K562 (cell line): Measurements from ENCODE around the gene HNRNPD. TPM values are rescaled to one million over a fixed set of nuclear protein-coding genes. Genes with fewer than 3 reads are reported as not detected.
"Not testable (repeated sequence)": the region's sequence is repeated elsewhere in the genome, so short reads cannot be mapped to it uniquely, and the experiment has no call there.

ENCODE experiments used
- ATAC-seq: fragments of 200-7000 bp; cut with Tn5 transposase; 3 replicates; pipeline ENCODE4 v1.9.1; 2020; ENCODE audit warnings: moderate library complexity
- BruUV-seq: library from RNA; stranded (reverse); fragments of 400-500 nt; replicated peaks from 2 replicates; lab custom pipeline; 2021; lab: Mats Ljungman, UMichigan
- CTCF ChIA-PET: fragments of 300-600 bp; formaldehyde crosslinking; extraction: SDS; loops from one replicate; lab custom pipeline; 2021; ENCODE audit warnings: low intra/inter-chr PET ratio; lab: Yijun Ruan, JAX
- POLR2A ChIA-PET: fragments of 300-600, 350-650 bp; sonication (Branson Sonifier 250); formaldehyde crosslinking; extraction: SDS; loops from one replicate; lab custom pipeline; 2021; ENCODE audit warnings: antibody characterized with exemption, inconsistent platforms; lab: Yijun Ruan, JAX
- DNase-seq, 4 experiments: peaks; one replicate each; pipeline versions ENCODE4 v3.0.0 to v3.0.0-alpha.2; 2011 to 2018; ENCODE audit warnings: low spot score in 3 of 4, mixed read lengths in 3 of 4; ENCODE audit errors: extremely low read depth in 1 of 4
- FAIRE-seq: peaks from 2 replicates; lab custom pipeline; 2011; peaks lifted over from hg19 to GRCh38; lab: Jason Lieb, UNC
- H2AFZ ChIP-seq: 2 replicates; pipeline ENCODE4 v1.6.0; 2011; ENCODE audit warnings: low read depth, low read length, control low read depth, inconsistent platforms
- H3K27ac ChIP-seq: fragments of 200-600 bp; 3 replicates; pipeline ENCODE4 v1.8.0; 2011; ENCODE audit warnings: low read depth, mild to moderate bottlenecking, control low read depth, inconsistent platforms, low read length, moderate library complexity, mixed read lengths; ENCODE audit errors: extremely low read depth
- H3K27me3 ChIP-seq, 2 experiments: fragments of 300-600 bp in 1 of 2; 2 replicates in 1 of 2; 3 replicates in 1 of 2; pipeline versions ENCODE4 v1.6.0 to v1.8.0; 2011; ENCODE audit warnings: inconsistent platforms in 2 of 2, low read length in 2 of 2, mild to moderate bottlenecking in 1 of 2, mixed read lengths in 1 of 2, moderate library complexity in 1 of 2; ENCODE audit not compliant: control insufficient read depth in 2 of 2, insufficient read depth in 2 of 2
- H3K36me3 ChIP-seq: fragments of 300-600 bp; 3 replicates; pipeline ENCODE4 v1.8.0; 2011; ENCODE audit warnings: mild to moderate bottlenecking, low read length, inconsistent platforms; ENCODE audit not compliant: control insufficient read depth, insufficient read depth
- H3K4me1 ChIP-seq, 2 experiments: fragments of 200-600 bp in 1 of 2; replicated peaks in 1 of 2; 2 replicates in 1 of 2; 3 replicates in 1 of 2; pipeline versions ENCODE4 v1.5.1 to v1.8.0; 2011; ENCODE audit warnings: inconsistent platforms in 2 of 2, low read length in 2 of 2, mild to moderate bottlenecking in 1 of 2, mixed read lengths in 1 of 2, moderate library complexity in 1 of 2; ENCODE audit not compliant: control insufficient read depth in 2 of 2, insufficient read depth in 2 of 2
- H3K4me2 ChIP-seq: 2 replicates; pipeline ENCODE4 v1.6.1; 2011; ENCODE audit warnings: low read length, control low read depth, inconsistent platforms, mixed read lengths; ENCODE audit not compliant: insufficient read depth
- H3K4me3 ChIP-seq: fragments of 200-600 bp; sonication (generic), shearing (Covaris generic); 2 replicates; pipeline ENCODE4 v1.5.1; 2016; ENCODE audit warnings: control low read depth, inconsistent platforms
- H3K79me2 ChIP-seq: fragments of 200-600 bp; 3 replicates; pipeline ENCODE4 v1.8.0; 2011; ENCODE audit warnings: low read length, inconsistent platforms; ENCODE audit not compliant: control insufficient read depth, insufficient read depth
- H3K9ac ChIP-seq, 2 experiments: 2 replicates each; pipeline versions ENCODE4 v1.6.0 to v1.6.1; 2011; ENCODE audit warnings: low read depth in 2 of 2, low read length in 2 of 2, control low read depth in 1 of 2, inconsistent platforms in 1 of 2, mild to moderate bottlenecking in 1 of 2, mixed read lengths in 1 of 2; ENCODE audit not compliant: insufficient read depth in 1 of 2
- H3K9me1 ChIP-seq: one replicate; pipeline ENCODE4 v1.6.0; 2011; ENCODE audit warnings: inconsistent platforms, mild to moderate bottlenecking, low read length, moderate library complexity; ENCODE audit not compliant: control insufficient read depth, insufficient read depth
- H3K9me3 ChIP-seq: replicated peaks from 2 replicates; pipeline ENCODE4 v1.5.1; 2011; ENCODE audit warnings: low read depth, low read length, inconsistent platforms; ENCODE audit not compliant: control insufficient read depth, insufficient read depth
- H4K20me1 ChIP-seq: replicated peaks from 2 replicates; pipeline ENCODE4 v1.6.1; 2011; ENCODE audit warnings: low read length, inconsistent platforms, mixed read lengths; ENCODE audit not compliant: control insufficient read depth, insufficient read depth
- CTBP1 ChIP-seq: fragments of 450-650 bp; IDR thresholded peaks from 2 replicates; pipeline ENCODE4 v1.6.1; 2016; ENCODE audit warnings: borderline replicate concordance
- WGBS: fragments of 100-300 bp; shearing (Covaris generic); methylation state at CpG from one replicate; pipeline ENCODE4 v1.1.6; 2016; ENCODE audit warnings: low coverage, mixed read lengths; ENCODE audit not compliant: insufficient coverage; ENCODE audit errors: missing lambda C conversion rate; 5-methylcytosine and 5-hydroxymethylcytosine counted together
- in situ Hi-C: fragments of 300-500 bp; cut with MboI; formaldehyde crosslinking; loops from 4 replicates; pipeline ENCODE4 v1.15.0; 2018; ENCODE audit warnings: inconsistent platforms, mixed read lengths
- intact Hi-C: fragments of 100-400 bp; cut with micrococcal nuclease; formaldehyde crosslinking; loops from 2 replicates; pipeline ENCODE4 v1.14.2; 2022
- polyA plus RNA-seq, 8 experiments: library from polyadenylated mRNA; depleted of rRNA in 4 of 8; stranded (reverse) in 5 of 8; unstranded in 3 of 8; fragments of >200 nt; fragmentation: Nextera tagmentation in 2 of 8; fragmentation: Illumina TruSeq in 1 of 8; extraction: Ambion mirVana in 2 of 8; extraction: Trizol in 1 of 8; gene quantifications; 2 replicates each; pipeline versions ENCODE4 v1.2.1 to v1.2.3, GENCODE V29; 2011 to 2014; ENCODE audit warnings: inconsistent platforms in 1 of 8, missing spikeins in 1 of 8
- total RNA-seq, 7 experiments: library from RNA; depleted of rRNA in 6 of 7; stranded (reverse); fragments of >200 nt in 6 of 7; fragmentation: Illumina TruSeq in 2 of 7; extraction: Trizol in 2 of 7; gene quantifications; 2 replicates each; pipeline versions ENCODE4 v1.2.1 to v1.2.3, GENCODE V29; 2011 to 2021; ENCODE audit warnings: low replicate concordance in 1 of 7
- TF ChIP-seq, protein P1 (sequence below), 2 experiments: fragments of 450-650 bp; formaldehyde crosslinking in 1 of 2; IDR thresholded peaks; 2 replicates each; pipeline versions ENCODE4 v1.4.0 to v1.6.1; 2014 to 2020; ENCODE audit warnings: mild to moderate bottlenecking in 2 of 2, borderline replicate concordance in 1 of 2, low read depth in 1 of 2
- TF ChIP-seq, protein P2 (sequence below), 3 experiments: IDR thresholded peaks in 2 of 3; conservative IDR thresholded peaks in 1 of 3; 2 replicates each; pipeline ENCODE4 v1.5.1; 2011 to 2012; ENCODE audit warnings: low read length in 3 of 3, mild to moderate bottlenecking in 3 of 3, control low read depth in 2 of 3, improper control_type of control experiment in 1 of 3, inconsistent platforms in 1 of 3, low read depth in 1 of 3, mixed read lengths in 1 of 3, moderate library complexity in 1 of 3; ENCODE audit not compliant: insufficient read depth in 2 of 3

HNRNPD gene
- total and polyA plus RNA-seq, 9 of the 15 experiments (the other 6 are each of a cell fraction or from before 2014, with no cell fraction given) = 92.4 to 955 (median 160) TPM

DNA sequence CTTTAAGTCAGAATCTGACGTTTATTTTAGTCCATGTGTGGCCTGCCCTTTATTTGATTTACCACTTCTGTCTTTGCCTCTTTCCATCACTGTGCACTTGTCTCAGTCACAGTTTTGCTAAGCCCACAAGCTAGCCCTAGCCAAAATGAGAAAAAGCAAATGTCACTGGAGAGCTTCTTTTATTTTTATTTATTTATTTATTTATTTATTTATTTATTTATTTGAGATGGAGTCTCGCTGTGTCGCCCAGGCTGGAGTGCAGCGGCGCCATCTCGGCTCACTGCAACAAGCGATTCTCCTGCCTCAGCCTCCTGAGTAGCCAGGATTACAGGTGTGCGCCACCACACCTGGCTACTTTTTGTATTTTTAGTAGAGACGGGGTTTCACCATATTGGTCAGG lies 16.3 kb upstream of the HNRNPD start:
- H3K4me2 ChIP-seq, ATAC-seq, H3K27me3 ChIP-seq, H4K20me1 ChIP-seq, H3K9me1 ChIP-seq, H3K79me2 ChIP-seq, BruUV-seq, DNase-seq, H2AFZ ChIP-seq, H3K27ac ChIP-seq, H3K9ac ChIP-seq, H3K9me3 ChIP-seq, FAIRE-seq, H3K36me3 ChIP-seq, in situ Hi-C loops, H3K4me3 ChIP-seq, CTCF ChIA-PET, H3K4me1 ChIP-seq, intact Hi-C loops: not testable (repeated sequence)
- POLR2A ChIA-PET = interaction anchor here (0.6 to 1.3 kb wide), 2 partner anchors 11 to 16 kb away, joined by 4 read pairs; partner anchors contain the start of gene HNRNPD
- WGBS = 62% methylated on average over 9 of the region's 9 CpGs

DNA sequence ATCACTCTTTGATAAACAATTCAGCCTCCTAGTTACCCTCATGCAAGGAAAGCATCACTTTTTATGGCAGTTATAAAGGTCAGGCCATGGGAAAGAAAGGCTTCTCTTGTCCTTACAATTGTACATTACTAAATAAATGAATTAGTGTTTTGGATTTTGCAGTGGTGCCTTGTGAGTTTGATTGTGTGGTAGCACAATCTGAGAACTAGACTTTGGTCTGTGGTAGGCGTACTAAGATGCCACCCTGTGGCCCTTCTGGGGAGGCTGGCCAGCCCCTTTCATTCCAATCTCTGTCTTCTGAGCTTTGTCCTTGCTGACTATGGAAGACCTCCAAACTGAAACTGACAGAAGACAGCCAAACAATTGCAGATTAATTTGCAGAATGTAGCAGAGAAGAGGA lies 14.6 kb upstream of the HNRNPD start:
- no peaks in the 10 kb centered on the region for H3K9me1 ChIP-seq
- H3K79me2 ChIP-seq = no peaks in the 10 kb centered on the region
- in situ Hi-C loops = no loop called here
- peaks cover 0 to 5% of the 10 kb centered on the region in 2 experiments; a peak in 3 of 5 replicates for H3K27me3 ChIP-seq
- H3K27ac ChIP-seq = no peak overlapping the region
- H3K4me3 ChIP-seq = no peak overlapping the region
- H3K4me2 ChIP-seq = no peak overlapping the region
- WGBS = 60% methylated on average over 1 of the region's 1 CpG
- no peaks in the 10 kb centered on the region for H3K4me1 ChIP-seq
- ATAC-seq = peak; percentile 60
- DNase-seq = no peak
- H3K9me3 ChIP-seq = no peaks in the 10 kb centered on the region
- ChIA-PET POLR2A (interaction anchor here (1.5 to 1.6 kb wide), 2 partner anchors 16 to 41 kb away, joined by 5 read pairs; no protein-coding TSS in a partner anchor), CTCF (interaction anchor here (0.6 kb wide), 1 partner anchor 113 kb away, joined by 4 read pairs; no protein-coding TSS in a partner anchor)
- intact Hi-C loops = no loop called here
- no peaks in the 10 kb centered on the region for H4K20me1 ChIP-seq
- no peak overlapping the region for H3K9ac ChIP-seq
- FAIRE-seq = no peak
- H2AFZ ChIP-seq = no peak overlapping the region
- no TSS peak for BruUV-seq
- no peaks in the 10 kb centered on the region for H3K36me3 ChIP-seq
- TF ChIP-seq, protein P1, sequence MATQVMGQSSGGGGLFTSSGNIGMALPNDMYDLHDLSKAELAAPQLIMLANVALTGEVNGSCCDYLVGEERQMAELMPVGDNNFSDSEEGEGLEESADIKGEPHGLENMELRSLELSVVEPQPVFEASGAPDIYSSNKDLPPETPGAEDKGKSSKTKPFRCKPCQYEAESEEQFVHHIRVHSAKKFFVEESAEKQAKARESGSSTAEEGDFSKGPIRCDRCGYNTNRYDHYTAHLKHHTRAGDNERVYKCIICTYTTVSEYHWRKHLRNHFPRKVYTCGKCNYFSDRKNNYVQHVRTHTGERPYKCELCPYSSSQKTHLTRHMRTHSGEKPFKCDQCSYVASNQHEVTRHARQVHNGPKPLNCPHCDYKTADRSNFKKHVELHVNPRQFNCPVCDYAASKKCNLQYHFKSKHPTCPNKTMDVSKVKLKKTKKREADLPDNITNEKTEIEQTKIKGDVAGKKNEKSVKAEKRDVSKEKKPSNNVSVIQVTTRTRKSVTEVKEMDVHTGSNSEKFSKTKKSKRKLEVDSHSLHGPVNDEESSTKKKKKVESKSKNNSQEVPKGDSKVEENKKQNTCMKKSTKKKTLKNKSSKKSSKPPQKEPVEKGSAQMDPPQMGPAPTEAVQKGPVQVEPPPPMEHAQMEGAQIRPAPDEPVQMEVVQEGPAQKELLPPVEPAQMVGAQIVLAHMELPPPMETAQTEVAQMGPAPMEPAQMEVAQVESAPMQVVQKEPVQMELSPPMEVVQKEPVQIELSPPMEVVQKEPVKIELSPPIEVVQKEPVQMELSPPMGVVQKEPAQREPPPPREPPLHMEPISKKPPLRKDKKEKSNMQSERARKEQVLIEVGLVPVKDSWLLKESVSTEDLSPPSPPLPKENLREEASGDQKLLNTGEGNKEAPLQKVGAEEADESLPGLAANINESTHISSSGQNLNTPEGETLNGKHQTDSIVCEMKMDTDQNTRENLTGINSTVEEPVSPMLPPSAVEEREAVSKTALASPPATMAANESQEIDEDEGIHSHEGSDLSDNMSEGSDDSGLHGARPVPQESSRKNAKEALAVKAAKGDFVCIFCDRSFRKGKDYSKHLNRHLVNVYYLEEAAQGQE (IDR thresholded peaks at IDR 0.05; ENCODE audit: borderline replicate concordance) = peak; percentile 9; the same call in 1 of the 2 replicates
- TF ChIP-seq, protein P1 (CRISPR knock-in tag; IDR thresholded peaks at IDR 0.05; ENCODE audit: low read depth) = no peak
- no peak for TF ChIP-seq CTBP1
- TF ChIP-seq, protein P2, sequence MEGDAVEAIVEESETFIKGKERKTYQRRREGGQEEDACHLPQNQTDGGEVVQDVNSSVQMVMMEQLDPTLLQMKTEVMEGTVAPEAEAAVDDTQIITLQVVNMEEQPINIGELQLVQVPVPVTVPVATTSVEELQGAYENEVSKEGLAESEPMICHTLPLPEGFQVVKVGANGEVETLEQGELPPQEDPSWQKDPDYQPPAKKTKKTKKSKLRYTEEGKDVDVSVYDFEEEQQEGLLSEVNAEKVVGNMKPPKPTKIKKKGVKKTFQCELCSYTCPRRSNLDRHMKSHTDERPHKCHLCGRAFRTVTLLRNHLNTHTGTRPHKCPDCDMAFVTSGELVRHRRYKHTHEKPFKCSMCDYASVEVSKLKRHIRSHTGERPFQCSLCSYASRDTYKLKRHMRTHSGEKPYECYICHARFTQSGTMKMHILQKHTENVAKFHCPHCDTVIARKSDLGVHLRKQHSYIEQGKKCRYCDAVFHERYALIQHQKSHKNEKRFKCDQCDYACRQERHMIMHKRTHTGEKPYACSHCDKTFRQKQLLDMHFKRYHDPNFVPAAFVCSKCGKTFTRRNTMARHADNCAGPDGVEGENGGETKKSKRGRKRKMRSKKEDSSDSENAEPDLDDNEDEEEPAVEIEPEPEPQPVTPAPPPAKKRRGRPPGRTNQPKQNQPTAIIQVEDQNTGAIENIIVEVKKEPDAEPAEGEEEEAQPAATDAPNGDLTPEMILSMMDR (IDR thresholded peaks at IDR 0.05 in 2 of 3, conservative IDR thresholded peaks at IDR 0.05 in 1 of 3; ENCODE audit: insufficient read depth in 2 of 3, low read depth in 1 of 3, low read length in 3 of 3) = peak in 2 of 3 experiments; percentile 11 to 23; a peak in 3 of 6 replicates
